Stimulated activated CD8-positive, alpha-beta memory T cell treated with anti-CD3 and anti-CD28 coated beads, Interleukin-4, amount 100 ng/mL, for 1 hour (primary cell): ENCODE results near the gene FMNL2.
"Not testable (repeated sequence)": the region's sequence is repeated elsewhere in the genome, so short reads cannot be mapped to it uniquely, and the experiment has no call there.

ENCODE experiments used
- DNase-seq, 2 donors: peaks; one replicate each; pipeline ENCODE4 v3.0.0-alpha.2; 2020; ENCODE audit warnings: low read depth in 2 of 2, low spot score in 1 of 2

FMNL2 gene

DNA sequence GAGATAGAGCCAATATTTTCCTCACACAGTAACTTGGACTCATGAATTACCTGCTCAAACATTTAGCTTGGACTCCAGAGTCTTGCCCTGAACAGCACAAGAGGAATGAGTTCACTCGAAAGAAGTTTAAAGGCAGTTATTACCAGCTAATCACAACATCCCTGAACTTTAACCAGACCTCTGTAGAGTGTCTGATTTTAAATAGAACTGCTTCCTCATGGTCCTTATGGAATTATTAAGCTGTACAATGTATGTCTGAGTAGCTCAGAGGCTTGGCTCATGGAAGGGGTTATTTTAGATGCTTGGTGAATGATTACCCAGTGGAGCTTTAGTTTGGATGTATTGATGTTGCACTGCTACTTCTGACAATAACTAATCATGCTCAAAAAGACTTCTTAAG, 183.1 kb downstream of the FMNL2 start:
- DNase-seq: no peak

DNA sequence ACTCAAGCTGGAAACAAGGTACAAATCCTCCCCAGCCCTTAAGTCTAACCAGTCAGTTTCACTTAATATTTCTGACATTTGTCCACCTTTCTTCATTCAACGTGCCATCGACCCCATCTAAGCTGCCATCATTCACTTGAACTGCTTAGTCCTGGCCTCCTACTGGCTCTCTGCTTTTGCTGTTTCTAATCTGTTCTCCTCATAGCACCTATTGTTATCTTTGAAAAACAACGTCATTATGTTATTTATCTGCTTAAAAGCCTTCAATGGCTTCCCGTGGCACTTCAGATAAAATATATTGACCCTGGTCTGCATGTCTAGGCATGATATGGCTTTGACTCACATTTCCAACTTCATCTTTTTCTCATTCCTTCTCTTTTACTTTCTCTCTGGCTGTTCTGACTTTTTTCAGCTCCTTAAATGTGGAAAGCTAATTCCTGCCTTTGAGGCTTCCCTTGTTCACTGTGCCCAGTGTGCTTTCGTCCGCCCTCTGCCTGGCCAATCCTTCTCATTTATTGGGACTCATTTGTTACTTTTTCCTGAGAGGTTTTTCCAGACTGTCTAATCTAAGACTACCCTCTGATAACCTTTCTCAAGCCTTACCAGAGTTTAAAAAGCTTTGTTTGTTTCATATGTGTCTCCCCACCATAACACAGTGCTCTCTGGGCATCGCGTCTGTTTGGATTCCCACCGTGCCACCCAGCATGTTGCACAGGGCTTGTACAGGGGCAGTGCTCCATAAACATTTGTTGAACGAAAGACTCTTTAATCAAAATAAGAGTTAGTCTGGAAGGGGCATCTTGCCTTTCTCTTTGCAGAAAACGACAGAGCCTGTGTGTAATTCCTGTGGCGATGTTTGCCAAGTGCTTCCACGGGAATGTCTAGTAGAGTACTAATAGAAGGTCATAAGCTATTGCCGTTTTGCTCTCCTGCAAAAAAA, 183.9 kb downstream of the FMNL2 start:
- no peak for DNase-seq

DNA sequence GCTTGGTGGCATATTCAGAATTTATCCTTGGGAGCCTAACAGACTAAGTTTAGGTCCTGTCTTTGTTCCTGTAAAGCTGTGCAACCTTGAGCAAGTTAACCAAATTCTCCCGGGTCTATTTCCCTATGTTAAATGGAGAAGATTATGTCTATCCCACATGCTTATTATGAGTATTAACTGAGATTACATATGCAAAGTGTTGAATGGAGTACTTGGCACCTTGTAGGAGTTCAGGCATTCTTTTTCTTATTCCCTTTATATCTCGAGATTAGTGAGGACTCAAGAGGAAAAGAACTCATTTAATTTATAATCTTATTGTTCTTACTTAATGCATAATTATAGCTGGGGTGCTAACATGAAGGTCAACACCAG, 184.6 kb downstream of the FMNL2 start:
- DNase-seq: no peak

DNA sequence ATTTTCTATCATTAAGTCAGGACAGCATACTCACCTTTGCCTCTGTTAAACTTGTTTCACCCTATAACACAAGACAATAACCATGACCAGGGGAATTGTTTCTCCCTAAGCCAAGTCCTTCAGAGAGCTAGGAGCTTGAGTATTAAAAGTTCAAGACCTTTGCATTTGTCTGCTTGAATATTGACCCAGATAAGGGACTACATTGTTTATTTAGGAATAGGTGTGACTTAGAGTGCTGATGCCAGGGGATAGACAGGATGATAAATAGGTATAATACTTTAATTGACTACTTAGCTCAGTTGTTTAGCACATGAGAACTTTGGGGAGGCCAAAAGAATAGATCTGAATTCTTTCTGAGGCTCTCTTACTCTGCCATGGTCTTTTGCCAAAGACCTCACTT, 185.8 kb downstream of the FMNL2 start:
- DNase-seq: no peak

DNA sequence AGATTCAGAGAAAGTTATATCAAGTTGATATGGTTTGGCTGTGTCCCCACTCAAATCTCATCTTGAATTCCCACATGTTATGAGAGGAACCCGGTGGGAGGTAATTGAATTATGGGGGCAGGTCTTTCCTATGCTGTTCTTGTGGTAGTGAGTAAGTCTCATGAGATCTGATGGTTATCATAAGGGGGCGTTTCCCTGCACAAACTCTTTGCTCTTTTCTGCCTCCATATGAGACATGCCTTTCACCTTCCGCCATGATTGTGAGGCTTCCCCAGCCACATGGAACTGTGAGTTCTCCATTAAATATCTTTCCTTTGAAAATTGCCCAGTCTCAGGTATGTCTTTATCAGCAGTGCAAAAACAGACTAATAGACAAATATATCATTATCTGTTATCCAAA, 187.5 kb downstream of the FMNL2 start:
- DNase-seq: not testable (repeated sequence)

DNA sequence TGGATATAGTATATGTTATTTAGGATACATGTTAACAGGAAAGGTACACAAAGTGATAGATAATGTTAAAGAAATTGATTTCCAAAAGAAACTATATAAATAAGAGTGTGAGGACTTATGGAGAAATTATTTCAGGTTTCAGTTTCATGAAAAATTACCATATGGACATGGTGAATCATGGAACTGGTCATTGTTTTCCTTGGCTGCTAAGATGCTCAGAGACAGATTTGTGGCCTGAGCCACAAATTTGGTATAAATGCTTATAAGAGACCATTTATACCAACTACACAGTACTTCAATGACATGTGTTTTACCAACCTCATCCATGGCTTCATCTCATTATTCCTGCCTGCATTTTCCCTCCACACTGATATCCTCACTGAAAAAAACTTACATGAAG, 188.1 kb downstream of the FMNL2 start:
- no peak for DNase-seq

DNA sequence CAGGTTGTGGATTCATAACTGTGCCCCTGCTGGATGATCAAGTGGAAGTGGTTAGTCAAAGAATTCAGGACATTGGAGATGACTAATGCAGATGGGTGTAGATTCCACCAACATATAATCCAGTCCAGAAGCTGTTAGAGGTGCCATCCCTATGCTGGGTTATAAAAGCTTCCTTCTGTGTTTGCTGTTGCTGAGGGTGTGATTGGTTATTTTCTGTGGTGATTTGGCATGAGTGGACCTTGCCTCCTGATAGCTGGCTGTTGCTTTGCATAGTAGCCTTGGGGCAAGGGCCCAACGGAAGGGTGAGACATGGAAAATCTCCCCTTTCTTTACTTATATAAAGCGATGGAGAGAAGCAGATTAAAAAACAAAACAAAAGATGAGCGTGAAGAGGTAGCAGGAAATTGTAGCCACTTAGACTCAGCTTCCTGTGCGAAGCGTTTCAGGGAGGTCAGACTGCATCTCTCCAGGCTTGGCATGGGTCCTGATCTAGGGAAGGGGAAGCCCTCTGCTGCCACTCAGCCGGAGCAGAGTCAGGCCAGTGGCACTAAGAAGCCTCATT, 190.4 kb downstream of the FMNL2 start:
- no peak for DNase-seq

DNA sequence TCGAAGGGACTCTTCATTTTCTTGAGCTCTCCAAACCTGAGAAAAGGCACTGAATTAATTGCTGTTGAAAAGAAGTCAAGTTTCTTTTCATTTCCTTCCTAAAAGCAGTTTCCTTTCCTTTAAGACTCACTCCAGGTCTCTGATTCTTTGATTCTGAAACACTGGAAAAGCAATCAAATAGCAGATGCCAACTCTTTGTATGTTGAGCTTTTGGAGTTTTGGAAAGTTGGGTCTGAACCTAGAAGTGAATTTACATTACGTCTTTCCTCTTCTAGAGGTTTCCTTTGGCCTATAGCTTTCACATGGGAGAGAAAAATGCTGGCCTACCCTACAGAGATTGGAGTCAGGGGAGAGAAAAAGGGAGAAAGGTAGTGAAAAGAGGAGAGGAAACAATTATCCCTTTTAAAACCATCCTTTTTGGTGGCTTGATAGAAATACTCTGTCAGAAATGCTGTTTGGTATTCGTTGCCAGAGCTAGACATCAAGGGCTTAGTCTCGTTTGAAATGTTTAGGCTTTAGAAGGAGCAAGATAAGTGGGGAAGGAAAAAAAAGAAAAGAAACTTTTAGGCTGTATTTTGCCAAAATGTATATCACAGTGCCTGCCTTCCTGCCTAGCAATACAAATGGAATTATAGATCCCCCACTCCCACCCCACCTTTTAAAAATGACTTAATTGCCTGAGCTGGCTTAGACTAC, 194.6 kb downstream of the FMNL2 start:
- no peak for DNase-seq

DNA sequence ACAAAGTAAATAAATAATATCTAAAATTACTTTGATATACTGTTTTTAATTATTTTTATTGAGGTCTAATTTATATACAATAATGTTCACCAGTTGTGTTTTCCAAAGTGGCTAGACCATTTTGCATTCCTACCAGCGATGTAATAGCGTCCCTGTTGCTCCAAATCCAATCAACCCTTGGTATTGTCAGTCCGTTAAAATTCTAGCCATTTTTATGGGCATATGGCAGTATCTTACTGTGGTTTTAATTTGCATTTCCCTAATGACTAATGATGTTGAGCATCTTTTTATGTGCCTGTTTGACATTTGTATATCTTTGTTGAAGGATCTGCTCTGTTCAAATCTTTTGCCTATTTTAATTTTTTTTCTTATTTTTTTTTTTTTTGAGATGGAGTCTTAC, 197.3 kb downstream of the FMNL2 start:
- DNase-seq: no peak

DNA sequence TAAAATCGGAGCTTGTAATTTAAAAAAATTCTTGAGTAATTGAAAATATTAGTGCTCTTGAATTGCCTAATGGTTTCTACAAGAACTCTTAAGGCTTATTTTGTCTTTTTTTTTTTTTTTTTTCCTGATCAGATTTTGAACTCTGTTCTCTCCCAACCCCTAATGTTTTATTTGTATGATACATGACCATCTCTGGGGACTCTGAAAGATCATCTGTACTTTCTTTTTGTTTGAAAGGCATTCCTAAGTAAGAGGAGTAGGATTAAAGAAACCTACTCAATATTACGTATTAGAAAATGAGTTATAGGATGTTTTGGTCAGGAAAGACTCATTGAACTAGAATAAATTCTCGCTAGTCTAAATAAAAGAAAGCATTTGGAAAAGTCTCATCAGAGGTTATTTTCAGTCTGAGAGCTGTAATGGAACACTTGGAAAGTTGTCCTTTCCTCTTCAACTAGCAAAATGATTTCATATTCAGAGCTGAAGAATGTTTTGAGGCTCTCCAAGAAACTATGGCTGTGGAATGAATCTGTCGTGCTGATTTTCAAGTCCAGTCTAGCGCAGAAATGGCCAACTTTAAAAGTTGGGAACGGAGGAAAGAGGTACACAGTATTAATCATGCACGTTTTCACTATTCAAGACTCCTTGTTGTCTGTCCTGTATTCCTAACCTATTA, 199.6 kb downstream of the FMNL2 start:
- no peak for DNase-seq

DNA sequence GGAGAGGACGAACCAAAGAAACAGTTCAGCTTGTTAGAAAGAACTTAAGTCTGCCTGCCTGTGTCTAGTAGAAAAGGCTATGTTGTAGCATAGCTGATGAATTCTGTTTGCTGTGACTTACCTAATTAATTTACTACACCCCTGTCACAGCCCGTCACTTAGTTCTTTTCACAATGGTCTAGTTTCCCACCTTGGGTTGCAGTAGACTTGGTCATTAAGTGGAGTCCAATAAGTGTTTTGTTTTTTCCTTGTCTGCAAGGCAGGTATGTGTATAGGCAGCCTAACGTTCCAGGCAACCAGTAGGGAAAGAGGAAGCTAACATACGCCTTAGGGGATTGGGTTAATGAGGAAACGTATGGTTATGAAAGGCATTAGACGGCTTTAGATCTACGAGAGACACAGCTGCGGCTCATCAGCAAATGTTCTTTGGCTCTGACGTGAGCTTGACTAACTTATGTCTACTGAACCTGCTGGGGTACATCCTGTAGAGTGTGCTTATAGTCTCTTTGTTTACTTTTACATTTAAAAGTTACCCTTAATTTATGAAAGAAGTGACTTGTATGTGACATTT, 202.2 kb downstream of the FMNL2 start:
- DNase-seq: no peak

DNA sequence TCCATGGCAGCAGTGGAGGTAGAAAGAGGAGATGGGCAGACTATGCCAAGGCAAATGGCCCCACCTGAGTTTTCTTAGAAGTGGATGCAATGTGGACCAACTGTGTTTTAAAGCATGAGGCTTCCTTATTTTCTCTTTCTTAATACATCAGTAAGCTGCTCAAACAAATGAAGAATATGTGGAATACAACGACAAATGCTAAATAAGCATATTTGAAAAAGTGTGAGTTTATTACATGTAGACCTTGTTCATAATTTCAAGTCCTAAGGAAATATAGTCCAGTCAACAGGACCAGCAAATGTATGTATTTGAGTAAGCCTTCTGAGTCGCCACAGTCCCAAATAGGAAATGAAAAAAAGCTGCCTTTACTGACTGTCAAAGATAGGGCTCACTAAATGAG, 204.4 kb downstream of the FMNL2 start:
- no peak for DNase-seq

DNA sequence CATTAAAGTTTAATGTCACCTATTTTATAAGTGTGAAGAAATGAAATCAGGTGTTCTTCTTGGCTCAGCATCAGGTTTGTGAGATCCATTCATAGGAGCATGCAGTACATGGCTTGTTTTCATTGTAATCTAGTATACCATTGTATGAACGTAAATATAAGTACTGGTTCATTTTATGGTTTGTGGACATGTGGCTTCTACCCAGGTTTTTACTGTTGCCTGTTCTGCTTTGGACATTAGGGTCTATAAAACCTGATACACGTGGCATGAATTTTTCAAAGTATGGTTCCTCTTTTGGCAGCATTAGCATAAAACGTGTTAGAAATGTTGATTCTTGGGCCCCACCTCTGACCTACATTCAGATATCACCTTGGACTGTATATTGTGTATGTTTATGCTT, 206.7 kb downstream of the FMNL2 start:
- DNase-seq: no peak

DNA sequence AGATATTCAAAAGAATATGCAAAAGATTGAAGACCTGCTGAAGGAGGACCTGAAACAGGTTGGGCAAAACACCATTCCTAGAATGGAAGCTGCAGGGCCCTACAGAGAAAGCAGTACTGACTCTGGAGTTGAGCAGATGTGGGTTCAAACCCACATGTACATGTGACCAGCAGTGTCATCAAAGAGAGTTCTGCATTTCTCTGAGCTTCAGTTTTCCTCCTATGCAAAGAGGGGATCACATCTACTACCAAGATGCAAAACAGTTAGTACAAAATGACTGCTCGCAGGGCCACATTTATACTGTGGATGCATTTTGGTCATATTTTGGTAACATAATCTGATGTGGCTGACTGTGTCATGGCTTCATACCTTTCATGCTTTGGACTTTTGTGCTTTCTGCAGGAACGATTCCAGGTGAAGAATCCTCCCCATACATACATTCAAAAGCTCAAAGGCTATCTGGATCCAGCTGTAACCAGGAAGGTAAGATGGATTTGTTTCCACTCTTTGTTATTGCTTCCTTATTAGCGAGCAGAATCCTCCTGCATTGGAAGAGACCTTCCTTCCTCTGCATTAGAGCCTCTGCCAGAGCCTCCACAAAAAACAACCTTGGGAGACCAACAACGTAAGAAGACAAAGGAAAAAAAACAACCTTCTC, 207.5 kb downstream of the FMNL2 start:
- DNase-seq: no peak

DNA sequence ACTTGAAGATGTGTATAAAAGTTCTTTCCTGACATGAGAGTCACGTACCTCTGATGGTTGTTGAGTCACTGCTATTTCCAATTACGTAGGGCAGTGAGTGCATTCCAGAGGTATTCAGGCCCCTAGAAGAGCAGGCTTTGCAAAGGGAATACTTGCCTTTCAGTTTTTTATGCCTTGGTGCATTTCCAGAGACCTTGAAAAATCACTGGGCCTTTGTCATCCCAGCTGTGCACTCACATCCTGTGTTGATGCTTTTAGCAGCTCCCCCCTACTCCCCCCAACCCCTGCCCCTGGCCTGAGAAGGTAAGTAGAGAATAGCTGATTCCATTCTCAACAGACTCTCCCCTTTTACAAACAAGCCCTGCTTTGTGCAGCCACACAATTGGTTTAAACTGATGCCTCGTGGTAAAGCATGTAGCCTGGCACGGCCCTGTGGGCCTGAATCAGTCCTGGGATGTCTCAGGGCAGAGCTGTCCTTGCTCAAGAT, 208.1 kb downstream of the FMNL2 start:
- DNase-seq: no peak

DNA sequence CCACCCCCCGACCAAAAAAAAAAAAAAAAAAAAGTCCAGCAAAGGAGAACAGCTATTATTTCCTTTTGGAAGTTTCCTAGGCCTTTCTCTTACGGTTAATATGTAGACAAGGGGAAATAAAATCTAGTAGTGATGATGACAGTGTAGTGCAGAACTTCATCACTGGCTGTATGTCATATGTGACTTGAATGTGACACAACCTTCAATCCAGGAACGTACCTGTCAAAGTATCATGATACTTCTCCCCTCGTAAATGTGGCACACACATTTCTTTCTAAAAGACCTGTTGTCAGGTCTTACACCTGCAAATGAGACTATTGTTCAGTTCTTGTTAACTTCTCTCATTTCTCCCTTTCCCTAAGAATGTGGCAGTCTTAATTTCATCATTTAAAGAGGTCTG, 208.7 kb downstream of the FMNL2 start:
- DNase-seq: no peak

DNA sequence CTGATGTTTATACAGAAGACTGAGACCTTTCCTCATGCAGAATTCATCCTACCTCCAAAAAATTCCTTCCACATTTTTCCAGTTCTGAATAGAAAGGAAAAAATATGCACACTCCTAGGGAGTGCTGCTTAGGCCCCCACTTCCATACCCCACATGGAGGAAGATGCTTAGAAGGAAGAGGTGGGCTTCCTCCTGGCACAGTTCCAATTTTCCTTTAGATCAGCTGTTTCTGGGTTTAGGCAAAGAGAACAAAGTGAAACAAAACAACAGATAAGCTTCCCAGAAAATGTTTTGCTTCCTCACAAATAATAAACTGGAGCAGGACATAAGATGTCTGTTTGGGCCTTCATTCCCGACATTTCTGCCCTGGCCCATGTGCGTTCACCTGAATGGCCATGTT, 209.7 kb downstream of the FMNL2 start:
- no peak for DNase-seq

DNA sequence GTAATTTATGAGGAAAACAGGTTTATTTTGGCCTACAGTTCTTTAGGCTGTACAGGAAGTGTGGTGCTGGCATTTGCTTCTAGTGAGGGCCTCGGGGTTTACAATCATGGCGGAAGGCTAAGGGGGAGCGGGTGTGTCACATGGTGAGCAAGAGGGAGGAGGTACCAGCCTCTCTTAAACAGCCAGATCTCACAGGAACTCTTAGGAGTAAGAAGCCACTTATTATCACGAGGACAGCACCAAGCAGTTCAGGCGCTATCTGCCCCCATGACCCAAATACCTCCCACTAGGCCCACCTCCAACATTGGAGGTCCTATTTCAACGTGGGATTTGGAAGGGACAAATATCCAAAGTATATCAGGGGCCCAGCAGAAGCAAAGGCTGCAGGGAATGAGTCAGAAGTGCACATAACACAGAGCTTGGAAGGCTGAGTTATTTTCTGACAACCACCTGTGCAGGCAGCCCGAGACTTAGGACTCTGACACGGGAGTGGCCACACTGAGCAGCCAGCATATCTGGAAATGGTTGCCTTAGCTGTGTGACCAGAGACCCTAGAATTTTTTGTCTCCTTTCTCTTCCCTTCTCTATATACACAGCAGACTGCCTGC, 211.4 kb downstream of the FMNL2 start:
- DNase-seq: no peak

DNA sequence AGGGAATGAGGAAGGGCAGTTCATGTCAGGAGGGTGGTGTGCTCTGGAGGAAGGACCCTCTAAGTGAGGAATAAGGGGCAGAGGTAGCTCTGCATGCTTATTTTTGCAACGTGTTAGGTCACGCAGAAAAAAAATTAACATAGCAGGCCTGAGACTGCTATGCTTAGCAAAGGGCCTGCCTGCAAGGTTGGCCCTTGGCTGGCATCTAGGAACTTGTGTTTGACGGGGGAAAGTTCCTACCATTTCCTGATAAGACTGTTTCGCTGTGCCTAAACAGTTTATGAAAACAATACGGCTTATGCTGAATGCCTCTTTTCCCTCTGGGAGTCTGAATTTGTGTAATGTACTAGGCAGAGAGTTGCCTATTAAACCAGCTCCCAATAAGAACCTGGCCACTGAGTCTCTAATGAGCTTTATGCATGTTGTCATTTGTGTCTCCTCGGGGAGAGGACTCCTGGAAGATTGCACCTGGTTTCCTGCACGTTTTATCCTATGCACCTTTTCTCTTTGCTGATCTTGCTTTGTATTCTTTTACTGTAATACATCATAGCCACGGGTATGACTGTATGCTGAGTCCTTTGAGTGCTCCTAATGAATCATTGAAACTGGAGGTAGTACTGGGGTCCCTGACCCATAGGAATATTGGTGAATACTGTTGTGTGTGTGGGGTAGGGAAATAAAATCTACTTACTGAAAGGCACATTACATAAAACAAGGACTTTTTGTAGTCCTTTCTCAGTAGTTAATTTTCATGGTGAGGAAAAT, 213.3 kb downstream of the FMNL2 start:
- DNase-seq: no peak

DNA sequence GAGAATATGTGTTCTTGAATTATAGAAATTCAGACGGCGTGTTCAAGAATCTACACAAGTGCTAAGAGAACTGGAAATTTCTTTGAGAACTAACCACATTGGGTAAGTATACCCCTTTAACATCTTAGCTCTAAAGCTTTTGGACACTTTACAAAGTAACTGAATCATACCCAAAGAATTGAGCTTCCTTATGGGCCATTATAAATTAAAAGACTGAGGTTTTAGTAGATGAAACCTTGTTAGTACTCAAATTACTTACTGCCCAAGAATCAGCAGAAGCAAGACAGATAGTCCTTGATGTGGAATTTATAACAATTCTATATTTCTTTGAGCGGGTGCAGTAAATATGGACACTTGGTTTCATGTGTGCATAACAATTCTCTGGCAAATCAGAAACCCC, 214.0 kb downstream of the FMNL2 start:
- DNase-seq: no peak
